Measurements from ENCODE around the gene NIM1K.

DNA sequence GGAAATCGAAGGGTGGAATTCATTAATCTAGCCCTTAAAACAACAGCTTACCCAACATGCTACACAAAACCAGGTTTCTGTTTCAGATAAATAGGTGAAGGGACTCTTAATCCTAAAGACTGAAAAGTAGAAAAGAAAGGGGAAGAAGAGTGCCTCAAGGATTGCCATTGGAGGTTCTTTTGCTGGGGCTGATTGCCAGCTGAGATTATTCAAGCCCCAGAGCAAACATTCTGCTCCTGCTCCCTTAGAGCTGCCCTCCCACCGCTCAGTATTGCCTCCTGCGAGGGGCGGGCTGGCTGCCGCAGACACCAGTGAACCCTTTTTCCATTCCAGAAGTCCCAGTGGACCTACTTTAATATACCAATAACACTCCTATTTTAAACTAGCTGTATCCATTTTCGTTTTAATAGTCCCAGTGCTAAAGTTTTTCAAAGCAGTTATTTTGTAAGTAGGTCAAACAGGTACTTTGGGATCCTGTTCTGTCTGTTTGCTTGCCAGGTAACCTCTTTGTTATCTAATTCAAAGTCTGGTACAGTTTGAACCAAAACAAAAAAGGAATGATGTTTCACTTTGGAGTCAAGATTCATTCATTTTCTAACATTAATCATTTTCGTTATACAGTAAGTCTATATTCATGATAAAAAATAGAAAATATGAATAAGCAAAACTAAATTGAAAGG is 82.5 kb downstream of the NIM1K start:
- TF ChIP-seq, protein P1, sequence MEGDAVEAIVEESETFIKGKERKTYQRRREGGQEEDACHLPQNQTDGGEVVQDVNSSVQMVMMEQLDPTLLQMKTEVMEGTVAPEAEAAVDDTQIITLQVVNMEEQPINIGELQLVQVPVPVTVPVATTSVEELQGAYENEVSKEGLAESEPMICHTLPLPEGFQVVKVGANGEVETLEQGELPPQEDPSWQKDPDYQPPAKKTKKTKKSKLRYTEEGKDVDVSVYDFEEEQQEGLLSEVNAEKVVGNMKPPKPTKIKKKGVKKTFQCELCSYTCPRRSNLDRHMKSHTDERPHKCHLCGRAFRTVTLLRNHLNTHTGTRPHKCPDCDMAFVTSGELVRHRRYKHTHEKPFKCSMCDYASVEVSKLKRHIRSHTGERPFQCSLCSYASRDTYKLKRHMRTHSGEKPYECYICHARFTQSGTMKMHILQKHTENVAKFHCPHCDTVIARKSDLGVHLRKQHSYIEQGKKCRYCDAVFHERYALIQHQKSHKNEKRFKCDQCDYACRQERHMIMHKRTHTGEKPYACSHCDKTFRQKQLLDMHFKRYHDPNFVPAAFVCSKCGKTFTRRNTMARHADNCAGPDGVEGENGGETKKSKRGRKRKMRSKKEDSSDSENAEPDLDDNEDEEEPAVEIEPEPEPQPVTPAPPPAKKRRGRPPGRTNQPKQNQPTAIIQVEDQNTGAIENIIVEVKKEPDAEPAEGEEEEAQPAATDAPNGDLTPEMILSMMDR (IDR thresholded peaks at IDR 0.05): no peak
- TF ChIP-seq POLR2A (IDR thresholded peaks at IDR 0.05): no peak

Measured in testis (tissue), 2 donors.